HepG2 (cell line): ENCODE data around the gene PHEX.

Experiments
- FIP1L1 ChIP-seq: fragments of 200-400 bp; formaldehyde crosslinking; IDR thresholded peaks from 2 replicates; pipeline ENCODE4 v1.6.1; 2018; ENCODE audit warnings: low read depth, mild to moderate bottlenecking, low read length, moderate library complexity, borderline replicate concordance; ENCODE audit not compliant: insufficient read depth
- MYC ChIP-seq: sonication (generic); formaldehyde crosslinking; IDR thresholded peaks from 2 replicates; pipeline ENCODE4 v1.9.0; 2021; ENCODE audit warnings: missing genetic modification reagents, borderline replicate concordance
- NR3C1 ChIP-seq: sonication (generic); formaldehyde crosslinking; IDR thresholded peaks from 2 replicates; pipeline ENCODE4 v1.4.0; 2020; ENCODE audit warnings: missing genetic modification reagents
- SMC3 ChIP-seq: IDR thresholded peaks from 2 replicates; pipeline ENCODE4 v1.6.1; 2011; ENCODE audit warnings: low read length, improper control_type of control experiment
- TAF1 ChIP-seq: sonication (generic); formaldehyde crosslinking; IDR thresholded peaks from 2 replicates; pipeline ENCODE4 v1.4.0; 2020; ENCODE audit warnings: missing genetic modification reagents
- TF ChIP-seq, protein P1 (sequence below): IDR thresholded peaks from 2 replicates; pipeline ENCODE4 v1.6.1; 2016
- TF ChIP-seq, protein P2 (sequence below): IDR thresholded peaks from 2 replicates; pipeline ENCODE4 v1.6.1; 2012; ENCODE audit warnings: inconsistent platforms

DNA sequence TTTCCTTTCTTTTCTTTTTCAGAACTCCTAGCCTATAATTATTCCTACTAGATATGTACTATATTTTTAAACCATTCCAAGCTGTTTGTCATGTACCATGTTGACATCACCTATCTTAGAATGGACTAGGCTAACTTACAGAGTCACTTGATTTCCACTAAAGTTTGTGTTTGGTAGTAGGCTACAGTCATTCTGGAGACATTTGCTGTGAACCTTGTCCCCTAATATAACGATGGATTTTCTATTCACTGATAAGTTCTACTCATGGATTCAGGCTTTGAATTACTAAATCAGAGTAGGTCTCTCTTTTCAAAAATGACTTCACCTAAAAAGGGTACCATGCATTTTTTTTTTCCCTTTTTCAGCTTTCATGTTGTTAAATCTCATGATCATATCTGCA lies 93.4 kb downstream of the PHEX start:
- TF ChIP-seq, protein P1, sequence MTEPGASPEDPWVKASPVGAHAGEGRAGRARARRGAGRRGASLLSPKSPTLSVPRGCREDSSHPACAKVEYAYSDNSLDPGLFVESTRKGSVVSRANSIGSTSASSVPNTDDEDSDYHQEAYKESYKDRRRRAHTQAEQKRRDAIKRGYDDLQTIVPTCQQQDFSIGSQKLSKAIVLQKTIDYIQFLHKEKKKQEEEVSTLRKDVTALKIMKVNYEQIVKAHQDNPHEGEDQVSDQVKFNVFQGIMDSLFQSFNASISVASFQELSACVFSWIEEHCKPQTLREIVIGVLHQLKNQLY = no peak
- no peak for TF ChIP-seq FIP1L1
- no peak for TF ChIP-seq MYC (CRISPR knock-in tag)
- no peak for TF ChIP-seq NR3C1 (CRISPR knock-in tag)
- TF ChIP-seq, protein P2, sequence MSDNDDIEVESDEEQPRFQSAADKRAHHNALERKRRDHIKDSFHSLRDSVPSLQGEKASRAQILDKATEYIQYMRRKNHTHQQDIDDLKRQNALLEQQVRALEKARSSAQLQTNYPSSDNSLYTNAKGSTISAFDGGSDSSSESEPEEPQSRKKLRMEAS = no peak
- TF ChIP-seq SMC3 = no peak
- TF ChIP-seq TAF1 (CRISPR knock-in tag) = no peak
